ENCODE data around the gene GNAQ.

The GNAQ gene

GRCh38 chr9:77851882-77852595, 179.6 kb downstream of the GNAQ start:
- no peak overlapping the region for H3K4me3 ChIP-seq (ENCODE audit: low read depth, low read length)
- TF ChIP-seq CTCF (IDR thresholded peaks at IDR 0.05; ENCODE audit: borderline replicate concordance, insufficient read depth, low read depth, low read length) = no peak

GRCh38 chr9:77848897-77849296, 182.7 kb downstream of the GNAQ start:
- H3K4me3 ChIP-seq (ENCODE audit: low read depth, low read length) = no peak overlapping the region
- no peak for TF ChIP-seq CTCF (IDR thresholded peaks at IDR 0.05; ENCODE audit: borderline replicate concordance, insufficient read depth, low read depth, low read length)

- TF ChIP-seq CTCF (IDR thresholded peaks at IDR 0.05; ENCODE audit: borderline replicate concordance, insufficient read depth, low read depth, low read length) = no peak
- no peak overlapping the region for H3K4me3 ChIP-seq (ENCODE audit: low read depth, low read length)
These were observed 183.2 kb downstream of the GNAQ start for GRCh38 chr9:77848404-77848803.

DNA sequence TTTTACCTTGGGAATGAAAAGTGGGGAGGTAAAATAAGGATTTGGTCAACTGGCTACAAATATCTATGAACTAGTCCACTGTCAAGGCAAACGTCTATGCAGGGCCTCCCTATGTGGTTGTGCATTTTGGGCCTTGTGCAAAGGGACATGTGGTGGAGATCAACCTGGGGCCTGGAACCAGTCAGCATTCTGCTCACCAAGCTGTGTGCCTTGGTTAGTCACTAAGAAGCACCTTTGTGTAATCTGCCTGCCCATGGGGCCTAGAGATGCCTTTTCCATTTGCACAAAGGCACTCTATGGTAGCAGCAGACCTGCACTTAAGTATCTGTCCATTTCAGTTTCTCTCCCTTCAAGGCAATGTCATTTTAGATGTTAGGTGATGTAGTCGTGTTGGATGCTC, 184.0 kb downstream of the GNAQ start:
- no peak for TF ChIP-seq CTCF (IDR thresholded peaks at IDR 0.05; ENCODE audit: borderline replicate concordance, insufficient read depth, low read depth, low read length)
- no peak overlapping the region for H3K4me3 ChIP-seq (ENCODE audit: low read depth, low read length)

GRCh38 chr9:77847059-77847499, 184.5 kb downstream of the GNAQ start:
- H3K4me3 ChIP-seq (ENCODE audit: low read depth, low read length) = no peak overlapping the region
- TF ChIP-seq CTCF (IDR thresholded peaks at IDR 0.05; ENCODE audit: borderline replicate concordance, insufficient read depth, low read depth, low read length) = no peak

GRCh38 chr9:77844415-77844814, 187.2 kb downstream of the GNAQ start:
- TF ChIP-seq CTCF (IDR thresholded peaks at IDR 0.05; ENCODE audit: borderline replicate concordance, insufficient read depth, low read depth, low read length) = no peak
- H3K4me3 ChIP-seq (ENCODE audit: low read depth, low read length) = no peak overlapping the region

DNA sequence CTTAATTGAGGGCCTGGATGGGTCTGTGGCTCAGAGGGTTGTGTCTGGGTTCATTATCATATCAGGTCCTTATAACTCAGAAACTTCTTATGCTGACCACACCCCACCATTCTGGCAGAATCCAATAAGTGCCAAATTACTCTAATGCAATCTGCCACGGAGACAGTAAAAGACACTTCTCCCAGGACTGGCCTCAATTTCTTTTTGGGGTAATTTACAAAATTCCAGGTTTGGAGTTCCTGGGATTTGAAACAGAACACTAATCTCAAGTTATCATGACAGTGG, 187.8 kb downstream of the GNAQ start:
- TF ChIP-seq CTCF (IDR thresholded peaks at IDR 0.05; ENCODE audit: borderline replicate concordance, insufficient read depth, low read depth, low read length) = no peak
- no peak overlapping the region for H3K4me3 ChIP-seq (ENCODE audit: low read depth, low read length)

All from GM12875 (cell line).